NCI-H2029 (cell line): Measurements from ENCODE around the gene ASTE1.
"Not testable (repeated sequence)": the region's sequence is repeated elsewhere in the genome, so short reads cannot be mapped to it uniquely, and the experiment has no call there.

Experiments used
- DNase-seq: peaks from one replicate; lab custom pipeline; 2025; lab: John Stamatoyannopoulos, UW

ASTE1 gene

GRCh38 chr3:131009698-131010097, 16.9 kb downstream of the ASTE1 start:
- DNase-seq = no peak

- DNase-seq = no peak
Observed at GRCh38 chr3:131008326-131008725, 18.3 kb downstream of the ASTE1 start.

GRCh38 chr3:131007782-131008181, 18.8 kb downstream of the ASTE1 start:
- DNase-seq = no peak

- DNase-seq = no peak
Observed at GRCh38 chr3:131007256-131007655, 19.4 kb downstream of the ASTE1 start.

GRCh38 chr3:131004603-131005002, 22.0 kb downstream of the ASTE1 start:
- no peak for DNase-seq

GRCh38 chr3:131001071-131001470, 25.6 kb downstream of the ASTE1 start:
- DNase-seq = no peak

- DNase-seq = no peak
Observed at GRCh38 chr3:130997289-130997688, 29.3 kb downstream of the ASTE1 start.

GRCh38 chr3:130992344-130992743, 34.3 kb downstream of the ASTE1 start:
- DNase-seq = no peak

GRCh38 chr3:130991126-130991525, 35.5 kb downstream of the ASTE1 start:
- DNase-seq = no peak

GRCh38 chr3:130990282-130990681, 36.3 kb downstream of the ASTE1 start:
- DNase-seq = no peak

- DNase-seq = no peak
Observed at GRCh38 chr3:130981469-130981868, 45.2 kb downstream of the ASTE1 start.

GRCh38 chr3:130979117-130979516, 47.5 kb downstream of the ASTE1 start:
- DNase-seq = no peak

GRCh38 chr3:130976706-130977105, 49.9 kb downstream of the ASTE1 start:
- DNase-seq = no peak

- DNase-seq = no peak
Observed at GRCh38 chr3:130975251-130975650, 51.4 kb downstream of the ASTE1 start.

GRCh38 chr3:130974201-130974600, 52.4 kb downstream of the ASTE1 start:
- DNase-seq = no peak

GRCh38 chr3:130973406-130973805, 53.2 kb downstream of the ASTE1 start:
- no peak for DNase-seq

GRCh38 chr3:130972592-130972991, 54.0 kb downstream of the ASTE1 start:
- not testable (repeated sequence) for DNase-seq

- no peak for DNase-seq
Observed at GRCh38 chr3:130971208-130971607, 55.4 kb downstream of the ASTE1 start.

GRCh38 chr3:130969621-130970020, 57.0 kb downstream of the ASTE1 start:
- no peak for DNase-seq

- no peak for DNase-seq
Observed at GRCh38 chr3:130968221-130968620, 58.4 kb downstream of the ASTE1 start.

GRCh38 chr3:130967281-130967680, 59.3 kb downstream of the ASTE1 start:
- DNase-seq = no peak

- no peak for DNase-seq
Observed at GRCh38 chr3:130963878-130964277, 62.7 kb downstream of the ASTE1 start.
